Spleen (tissue), 11 donors: ENCODE data around the gene RERE. TPM values are rescaled to one million over a fixed set of nuclear protein-coding genes. Genes with fewer than 3 reads are reported as not detected.

Experiments used
- DNase-seq: peaks from one replicate; pipeline ENCODE4 v3.0.0-alpha.2; 2020
- H3K27ac ChIP-seq, 8 donors: fragments of 200-600 bp; sonication (generic) in 7 of 8; 1 replicate in 4 of 8; 2 replicates in 4 of 8; pipeline versions ENCODE4 v1.5.0 to v1.8.0; 2016 to 2021; ENCODE audit warnings: inconsistent platforms in 4 of 8, mild to moderate bottlenecking in 4 of 8, moderate library complexity in 1 of 8
- H3K27me3 ChIP-seq, 7 donors: fragments of 200-600 bp; sonication (generic) in 6 of 7; replicated peaks in 1 of 7; 1 replicate in 4 of 7; 2 replicates in 3 of 7; pipeline versions ENCODE4 v1.5.0 to v1.8.0; 2016 to 2021; ENCODE audit warnings: inconsistent platforms in 3 of 7, mild to moderate bottlenecking in 1 of 7
- H3K36me3 ChIP-seq, 6 donors: fragments of 200-600 bp; sonication (generic) in 5 of 6; 1 replicate in 4 of 6; 2 replicates in 2 of 6; pipeline versions ENCODE4 v1.5.0 to v1.8.0; 2016 to 2021; ENCODE audit warnings: inconsistent platforms in 2 of 6
- H3K4me1 ChIP-seq, 6 donors: fragments of 200-600 bp; sonication (generic) in 5 of 6; 1 replicate in 3 of 6; 2 replicates in 3 of 6; pipeline versions ENCODE4 v1.5.0 to v1.8.0; 2016 to 2021; ENCODE audit warnings: inconsistent platforms in 3 of 6
- H3K4me3 ChIP-seq, 8 donors: fragments of 200-600 bp; sonication (generic) in 7 of 8; 1 replicate in 4 of 8; 2 replicates in 4 of 8; pipeline versions ENCODE4 v1.5.0 to v1.8.0; 2016 to 2021; ENCODE audit warnings: inconsistent platforms in 4 of 8, mild to moderate bottlenecking in 4 of 8, moderate library complexity in 2 of 8
- H3K9me3 ChIP-seq, 8 donors: fragments of 200-600 bp; sonication (generic) in 7 of 8; 1 replicate in 4 of 8; 2 replicates in 4 of 8; pipeline versions ENCODE4 v1.5.0 to v1.8.0; 2016 to 2021; ENCODE audit warnings: inconsistent platforms in 4 of 8
- POLR2A ChIP-seq, 3 donors: fragments of 450-650 bp; IDR thresholded peaks; one replicate each; pipeline ENCODE4 v1.5.1; 2017; ENCODE audit warnings: antibody characterized with exemption in 3 of 3, mild to moderate bottlenecking in 1 of 3
- POLR2AphosphoS5 ChIP-seq, 3 donors: sonication (generic); formaldehyde crosslinking; IDR thresholded peaks; one replicate each; pipeline ENCODE4 v1.5.1; 2017; ENCODE audit warnings: antibody characterized with exemption in 3 of 3
- WGBS, 5 donors: extraction: QIAGEN DNeasy Blood & Tissue Kit in 3 of 5; methylation state at CpG; one replicate each; pipeline versions ENCODE4 v1.1.5 to v1.1.7; 2013 to 2018; 5-methylcytosine and 5-hydroxymethylcytosine counted together
- intact Hi-C: fragments of 100-400 bp; cut with DNase I; formaldehyde crosslinking; loops from one replicate; pipeline ENCODE4 v1.15.0; 2023; ENCODE audit warnings: low total_unique reads
- polyA plus RNA-seq, 3 donors: library from polyadenylated mRNA; stranded (reverse); fragments of 200-250 nt; gene quantifications; one replicate each; pipeline ENCODE4 v1.2.1, GENCODE V29; 2013
- total RNA-seq, 7 donors: library from RNA; depleted of rRNA in 3 of 7; stranded (reverse); fragments of >200 nt in 3 of 7; fragmentation: NEBNext Ultra II Directional in 4 of 7; extraction: Animal tissue kit (Norgen Biotek cat#: 25700) in 4 of 7; gene quantifications; one replicate each; pipeline versions ENCODE4 v1.1.0 to v1.2.1, GENCODE V29; 2016 to 2021
- TF ChIP-seq, protein P1 (sequence below), 11 experiments: fragments of 200-600 bp in 7 of 11; fragments of 450-650 bp in 4 of 11; sonication (generic) in 4 of 11; IDR thresholded peaks in 8 of 11; conservative IDR thresholded peaks in 3 of 11; 1 replicate in 7 of 11; 2 replicates in 4 of 11; pipeline versions ENCODE4 v1.4.0 to v1.8.0; 2016 to 2021; ENCODE audit warnings: antibody characterized with exemption in 11 of 11, inconsistent platforms in 4 of 11, mild to moderate bottlenecking in 1 of 11
- donor health status: healthy with polysubstance abuse.
- donor health status: DM: no; HTN: no; CAD: no; lungs with moderate emphysema.
- donor health status: DM: no; HTN: no; CAD: no.
- donor health status: Bipolar disorder and iron deficiency.
- donor health status: healthy.
- donor health status: DM: no; HTN: no; CAD: no.
- donor health status: DM: yes; HTN: yes; CAD: no.

Gene RERE
- total and polyA plus RNA-seq, 10 donors, result 10.3 to 149 (median 117) TPM

DNA sequence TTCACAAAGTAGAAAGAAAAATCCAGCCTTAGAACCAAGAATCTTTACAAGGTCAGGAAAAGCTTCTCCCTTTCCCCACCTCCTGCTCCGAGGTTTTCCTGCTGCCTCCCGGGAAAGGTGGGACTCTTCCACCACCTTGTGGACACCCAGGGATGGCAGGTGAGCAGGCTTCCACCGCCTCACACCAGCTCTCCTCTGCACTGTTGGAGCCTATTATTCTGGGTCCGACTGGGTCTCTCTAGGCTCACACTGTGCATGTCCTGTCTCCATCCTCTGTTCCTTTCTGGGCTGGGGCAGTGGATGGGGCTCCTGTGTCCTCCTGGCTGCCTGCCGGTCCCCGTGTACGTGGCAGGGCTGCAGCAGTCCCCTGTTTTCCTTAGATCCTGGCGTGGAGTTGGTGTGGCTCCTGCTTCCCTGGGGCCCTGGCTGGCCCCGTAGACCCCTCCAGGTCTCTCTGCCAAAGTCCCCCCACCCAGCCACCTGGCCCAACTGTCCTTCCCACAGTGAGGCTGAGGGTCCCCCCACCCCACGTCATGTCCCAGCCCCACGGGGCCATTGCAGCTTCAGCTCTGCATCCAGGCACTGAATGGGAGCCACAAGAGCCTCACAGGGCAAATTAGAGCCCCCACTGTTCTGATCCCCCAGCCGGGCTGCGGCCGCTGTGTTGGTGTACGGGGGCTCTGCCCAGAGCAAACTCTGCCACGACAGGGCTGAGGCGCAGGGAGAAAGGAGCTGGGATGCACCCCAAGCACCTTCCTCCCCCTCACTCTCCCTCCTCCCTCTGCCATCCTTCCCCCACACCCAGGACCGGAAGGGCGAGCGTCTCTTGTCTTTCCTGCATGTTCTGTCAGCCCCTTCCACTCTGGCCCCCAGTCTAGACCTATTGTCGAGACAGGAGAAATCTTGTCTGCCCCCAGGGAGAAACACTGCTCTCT, 502.8 kb downstream of the RERE start:
- TF ChIP-seq POLR2A (IDR thresholded peaks at IDR 0.05) (no peak), POLR2AphosphoS5 (IDR thresholded peaks at IDR 0.05) (peak in 1 of 3 donors; percentile 32)
- TF ChIP-seq, protein P1, sequence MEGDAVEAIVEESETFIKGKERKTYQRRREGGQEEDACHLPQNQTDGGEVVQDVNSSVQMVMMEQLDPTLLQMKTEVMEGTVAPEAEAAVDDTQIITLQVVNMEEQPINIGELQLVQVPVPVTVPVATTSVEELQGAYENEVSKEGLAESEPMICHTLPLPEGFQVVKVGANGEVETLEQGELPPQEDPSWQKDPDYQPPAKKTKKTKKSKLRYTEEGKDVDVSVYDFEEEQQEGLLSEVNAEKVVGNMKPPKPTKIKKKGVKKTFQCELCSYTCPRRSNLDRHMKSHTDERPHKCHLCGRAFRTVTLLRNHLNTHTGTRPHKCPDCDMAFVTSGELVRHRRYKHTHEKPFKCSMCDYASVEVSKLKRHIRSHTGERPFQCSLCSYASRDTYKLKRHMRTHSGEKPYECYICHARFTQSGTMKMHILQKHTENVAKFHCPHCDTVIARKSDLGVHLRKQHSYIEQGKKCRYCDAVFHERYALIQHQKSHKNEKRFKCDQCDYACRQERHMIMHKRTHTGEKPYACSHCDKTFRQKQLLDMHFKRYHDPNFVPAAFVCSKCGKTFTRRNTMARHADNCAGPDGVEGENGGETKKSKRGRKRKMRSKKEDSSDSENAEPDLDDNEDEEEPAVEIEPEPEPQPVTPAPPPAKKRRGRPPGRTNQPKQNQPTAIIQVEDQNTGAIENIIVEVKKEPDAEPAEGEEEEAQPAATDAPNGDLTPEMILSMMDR (IDR thresholded peaks at IDR 0.05 in 8 of 11, conservative IDR thresholded peaks at IDR 0.05 in 3 of 11), result peak; percentile 59 to 88 (median 77)
- Histone ChIP-seq H3K36me3 (no peaks in the 10 kb centered on the region), H3K27me3 (peaks cover 0 to 64% (median 24%) of the 10 kb centered on the region in 7 donors), H3K9me3 (peaks cover 0 to 9% (median 6%) of the 10 kb centered on the region in 8 donors), H3K27ac (no peak overlapping the region), H3K4me1 (peaks cover 7 to 45% (median 27%) of the 10 kb centered on the region in 6 donors), H3K4me3 (no peak overlapping the region)
- intact Hi-C loops, result loop anchor here (10.0 kb wide), 1 partner anchor 300 kb away; no protein-coding TSS in a partner anchor
- WGBS, 5 donors, result 26 to 28% (median 27%) methylated on average over 18 to 21 of the region's 21 CpGs
- DNase-seq, result peak; percentile 82

DNA sequence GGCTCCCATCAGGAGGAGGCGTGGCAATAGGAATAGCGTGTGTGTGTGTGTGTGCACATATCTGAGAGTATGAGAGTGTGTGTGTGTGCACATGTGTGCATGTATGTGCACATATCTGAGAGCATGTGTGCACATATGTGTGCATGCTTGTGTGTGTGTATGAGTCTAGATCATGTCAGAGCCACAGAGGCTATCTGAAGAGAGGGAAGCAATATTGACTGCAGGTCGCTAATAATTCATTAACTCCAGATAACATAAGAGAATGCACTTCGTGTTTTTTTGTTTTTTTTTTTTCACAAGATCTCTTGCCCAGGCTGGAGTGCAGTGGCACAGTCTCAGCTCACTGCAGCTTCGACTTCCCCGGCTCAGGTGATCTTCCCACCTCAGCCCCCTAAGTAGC, 504.2 kb downstream of the RERE start:
- H3K9me3 ChIP-seq, result peaks cover 0 to 9% (median 6%) of the 10 kb centered on the region in 8 donors
- peaks cover 0 to 50% (median 19%) of the 10 kb centered on the region in 7 donors for H3K27me3 ChIP-seq
- intact Hi-C loops, result loop anchor here (10.0 kb wide), 1 partner anchor 298 kb away; no protein-coding TSS in a partner anchor
- WGBS, 5 donors, result 79 to 89% (median 84%) methylated on average over 6 of the region's 6 CpGs
- TF ChIP-seq, protein P1 (IDR thresholded peaks at IDR 0.05 in 8 of 11, conservative IDR thresholded peaks at IDR 0.05 in 3 of 11), result no peak
- TF ChIP-seq POLR2AphosphoS5 (IDR thresholded peaks at IDR 0.05) (no peak), POLR2A (IDR thresholded peaks at IDR 0.05) (no peak)
- no peak overlapping the region for H3K4me3 ChIP-seq
- H3K36me3 ChIP-seq, result no peaks in the 10 kb centered on the region
- no peak overlapping the region for H3K27ac ChIP-seq
- no peak for DNase-seq
- H3K4me1 ChIP-seq, result peaks cover 2 to 34% (median 20%) of the 10 kb centered on the region in 6 donors

DNA sequence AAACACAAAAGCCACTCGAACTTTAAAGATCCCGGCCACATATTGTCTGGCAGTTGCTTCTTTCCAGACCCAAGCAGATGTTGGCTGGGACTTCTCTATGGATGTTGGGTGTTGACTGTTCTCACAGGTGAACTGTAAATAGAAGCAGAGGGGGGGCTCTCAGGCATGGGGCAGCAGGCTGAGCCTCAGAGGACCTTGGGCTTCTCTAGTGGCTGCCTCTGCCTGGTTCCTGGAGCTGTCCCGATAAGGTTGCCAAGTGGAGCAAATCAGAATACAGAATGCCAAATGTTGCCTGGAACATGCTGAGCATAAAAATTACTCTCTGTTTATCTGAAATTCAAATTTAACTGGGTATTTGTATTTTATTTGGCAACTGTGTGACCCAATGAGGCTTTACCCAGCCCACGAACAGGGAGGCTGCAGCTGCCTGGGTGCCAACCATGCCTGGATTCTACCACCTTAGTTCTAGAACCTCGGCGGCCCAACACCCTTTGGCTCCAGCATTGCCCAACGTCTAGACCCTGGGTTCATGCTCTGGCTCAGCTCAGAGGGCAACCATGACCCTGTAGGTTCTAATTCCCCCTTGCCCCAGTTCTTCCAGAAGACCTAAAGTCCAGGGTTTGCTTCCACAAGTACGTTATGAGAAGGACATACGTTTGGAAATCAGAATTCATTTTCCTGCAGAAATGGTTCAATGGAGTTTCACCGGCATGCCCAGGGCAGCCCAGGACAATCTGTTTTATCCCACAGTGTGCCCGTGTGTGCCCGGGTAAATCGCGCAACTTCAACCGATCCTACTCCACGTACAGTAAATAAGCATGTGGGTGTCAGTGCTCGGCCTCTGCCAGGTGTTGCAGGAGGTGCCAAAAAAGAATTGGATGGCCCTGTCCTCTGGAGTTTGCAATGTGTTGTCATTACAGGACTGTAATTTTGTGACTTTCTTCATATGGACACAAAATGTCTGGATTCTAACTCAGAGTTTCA, 504.9 kb downstream of the RERE start:
- WGBS, 5 donors, result 83 to 89% (median 87%) methylated on average over 15 to 17 of the region's 17 CpGs
- Histone ChIP-seq H3K4me1 (peaks cover 0 to 27% (median 13%) of the 10 kb centered on the region in 6 donors), H3K27ac (no peak overlapping the region), H3K36me3 (no peaks in the 10 kb centered on the region), H3K4me3 (no peak overlapping the region), H3K9me3 (peaks cover 0 to 9% (median 6%) of the 10 kb centered on the region in 8 donors), H3K27me3 (peaks cover 0 to 43% (median 13%) of the 10 kb centered on the region in 7 donors)
- TF ChIP-seq POLR2AphosphoS5 (IDR thresholded peaks at IDR 0.05), result no peak
- no peak for TF ChIP-seq POLR2A (IDR thresholded peaks at IDR 0.05)
- TF ChIP-seq, protein P1 (IDR thresholded peaks at IDR 0.05 in 8 of 11, conservative IDR thresholded peaks at IDR 0.05 in 3 of 11), result no peak
- no peak for DNase-seq
- intact Hi-C loops, result loop anchor here (10.0 kb wide), 1 partner anchor 298 kb away; no protein-coding TSS in a partner anchor
